ENCODE data around the gene MICU1. TPM values are rescaled to one million over a fixed set of nuclear protein-coding genes. Genes with fewer than 3 reads are reported as not detected.
"Not testable (repeated sequence)": the region's sequence is repeated elsewhere in the genome, so short reads cannot be mapped to it uniquely, and the experiment has no call there.

MICU1 gene
- polyA plus RNA-seq, 2 of the 4 experiments (the other 2 are of a cell fraction) = 54.5 to 58.6 TPM

DNA sequence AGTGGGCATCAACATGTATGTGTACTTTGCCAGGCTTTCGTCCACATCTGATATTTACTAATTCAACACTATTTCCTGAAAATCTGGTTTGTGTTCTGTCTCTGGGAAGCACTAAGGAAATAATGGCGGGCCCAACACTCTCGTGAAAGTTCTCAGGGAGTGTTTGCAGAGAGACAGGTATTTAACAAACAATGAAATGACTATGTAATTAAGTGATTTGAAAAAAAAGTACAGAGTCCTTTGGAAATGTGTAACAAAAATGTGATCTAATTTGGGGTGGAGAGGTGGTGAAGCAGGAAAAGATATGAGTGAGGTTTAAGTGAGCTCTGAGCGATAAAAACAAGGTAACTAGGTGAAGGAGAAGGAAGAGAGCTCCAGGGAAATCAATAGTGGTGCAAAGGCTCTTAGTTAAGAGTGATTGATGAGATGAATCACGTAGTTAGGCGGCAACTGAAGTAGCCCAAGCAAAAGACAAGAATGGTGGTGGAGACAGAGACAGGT, 175.9 kb downstream of the MICU1 start (continued):
- TF ChIP-seq, protein P1, sequence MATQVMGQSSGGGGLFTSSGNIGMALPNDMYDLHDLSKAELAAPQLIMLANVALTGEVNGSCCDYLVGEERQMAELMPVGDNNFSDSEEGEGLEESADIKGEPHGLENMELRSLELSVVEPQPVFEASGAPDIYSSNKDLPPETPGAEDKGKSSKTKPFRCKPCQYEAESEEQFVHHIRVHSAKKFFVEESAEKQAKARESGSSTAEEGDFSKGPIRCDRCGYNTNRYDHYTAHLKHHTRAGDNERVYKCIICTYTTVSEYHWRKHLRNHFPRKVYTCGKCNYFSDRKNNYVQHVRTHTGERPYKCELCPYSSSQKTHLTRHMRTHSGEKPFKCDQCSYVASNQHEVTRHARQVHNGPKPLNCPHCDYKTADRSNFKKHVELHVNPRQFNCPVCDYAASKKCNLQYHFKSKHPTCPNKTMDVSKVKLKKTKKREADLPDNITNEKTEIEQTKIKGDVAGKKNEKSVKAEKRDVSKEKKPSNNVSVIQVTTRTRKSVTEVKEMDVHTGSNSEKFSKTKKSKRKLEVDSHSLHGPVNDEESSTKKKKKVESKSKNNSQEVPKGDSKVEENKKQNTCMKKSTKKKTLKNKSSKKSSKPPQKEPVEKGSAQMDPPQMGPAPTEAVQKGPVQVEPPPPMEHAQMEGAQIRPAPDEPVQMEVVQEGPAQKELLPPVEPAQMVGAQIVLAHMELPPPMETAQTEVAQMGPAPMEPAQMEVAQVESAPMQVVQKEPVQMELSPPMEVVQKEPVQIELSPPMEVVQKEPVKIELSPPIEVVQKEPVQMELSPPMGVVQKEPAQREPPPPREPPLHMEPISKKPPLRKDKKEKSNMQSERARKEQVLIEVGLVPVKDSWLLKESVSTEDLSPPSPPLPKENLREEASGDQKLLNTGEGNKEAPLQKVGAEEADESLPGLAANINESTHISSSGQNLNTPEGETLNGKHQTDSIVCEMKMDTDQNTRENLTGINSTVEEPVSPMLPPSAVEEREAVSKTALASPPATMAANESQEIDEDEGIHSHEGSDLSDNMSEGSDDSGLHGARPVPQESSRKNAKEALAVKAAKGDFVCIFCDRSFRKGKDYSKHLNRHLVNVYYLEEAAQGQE (IDR thresholded peaks at IDR 0.05) = no peak
- TF ChIP-seq ZNF302 (CRISPR knock-in tag; IDR thresholded peaks at IDR 0.05) (no peak), HDAC2 (IDR thresholded peaks at IDR 0.05) (no peak), HOXA7 (CRISPR knock-in tag; IDR thresholded peaks at IDR 0.05) (no peak), POLR2AphosphoS2 (conservative IDR thresholded peaks at IDR 0.05; ENCODE audit: low read length) (no peak)

DNA sequence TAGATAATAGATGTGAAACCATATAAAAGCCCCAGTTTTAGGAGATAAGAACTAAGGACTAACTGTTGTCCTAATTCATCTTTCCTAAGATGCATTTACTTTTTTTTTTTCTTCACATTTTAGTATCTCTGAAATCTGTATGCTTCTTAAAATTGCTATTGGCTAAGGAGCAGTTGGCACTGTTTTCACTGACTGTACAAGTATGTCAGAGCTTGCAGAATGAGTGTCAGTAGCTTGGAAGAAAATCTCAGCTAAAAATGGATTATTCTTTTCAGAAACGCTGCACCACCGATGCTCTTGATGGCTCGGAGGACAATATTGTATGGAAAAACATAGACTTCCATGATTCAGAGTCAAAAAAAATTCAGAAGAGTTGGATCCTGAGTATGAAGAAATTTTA, 180.0 kb downstream of the MICU1 start:
- TF ChIP-seq ESRRA (IDR thresholded peaks at IDR 0.05; ENCODE audit: borderline replicate concordance, low read length) (no peak), RCOR1 (IDR thresholded peaks at IDR 0.05; ENCODE audit: low read depth, low read length) (no peak), ZSCAN20 (CRISPR knock-in tag; IDR thresholded peaks at IDR 0.05) (no peak), ZNF302 (CRISPR knock-in tag; IDR thresholded peaks at IDR 0.05) (no peak), EHMT2 (IDR thresholded peaks at IDR 0.05; ENCODE audit: low read depth) (no peak), CHD4 (IDR thresholded peaks at IDR 0.05; ENCODE audit: borderline replicate concordance) (no peak), HOXB5 (CRISPR knock-in tag; IDR thresholded peaks at IDR 0.05) (no peak), EHF (CRISPR knock-in tag; IDR thresholded peaks at IDR 0.05) (no peak), EP300 (IDR thresholded peaks at IDR 0.05) (no peak), HOXA7 (CRISPR knock-in tag; IDR thresholded peaks at IDR 0.05) (no peak), CBX2 (IDR thresholded peaks at IDR 0.05; ENCODE audit: borderline replicate concordance, low read depth) (no peak), CHD2 (IDR thresholded peaks at IDR 0.05; ENCODE audit: low read length, partially characterized antibody) (no peak)
- TF ChIP-seq, protein P2, sequence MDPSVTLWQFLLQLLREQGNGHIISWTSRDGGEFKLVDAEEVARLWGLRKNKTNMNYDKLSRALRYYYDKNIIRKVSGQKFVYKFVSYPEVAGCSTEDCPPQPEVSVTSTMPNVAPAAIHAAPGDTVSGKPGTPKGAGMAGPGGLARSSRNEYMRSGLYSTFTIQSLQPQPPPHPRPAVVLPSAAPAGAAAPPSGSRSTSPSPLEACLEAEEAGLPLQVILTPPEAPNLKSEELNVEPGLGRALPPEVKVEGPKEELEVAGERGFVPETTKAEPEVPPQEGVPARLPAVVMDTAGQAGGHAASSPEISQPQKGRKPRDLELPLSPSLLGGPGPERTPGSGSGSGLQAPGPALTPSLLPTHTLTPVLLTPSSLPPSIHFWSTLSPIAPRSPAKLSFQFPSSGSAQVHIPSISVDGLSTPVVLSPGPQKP (IDR thresholded peaks at IDR 0.05; ENCODE audit: low read depth, low read length) = no peak
- TF ChIP-seq, protein P3, sequence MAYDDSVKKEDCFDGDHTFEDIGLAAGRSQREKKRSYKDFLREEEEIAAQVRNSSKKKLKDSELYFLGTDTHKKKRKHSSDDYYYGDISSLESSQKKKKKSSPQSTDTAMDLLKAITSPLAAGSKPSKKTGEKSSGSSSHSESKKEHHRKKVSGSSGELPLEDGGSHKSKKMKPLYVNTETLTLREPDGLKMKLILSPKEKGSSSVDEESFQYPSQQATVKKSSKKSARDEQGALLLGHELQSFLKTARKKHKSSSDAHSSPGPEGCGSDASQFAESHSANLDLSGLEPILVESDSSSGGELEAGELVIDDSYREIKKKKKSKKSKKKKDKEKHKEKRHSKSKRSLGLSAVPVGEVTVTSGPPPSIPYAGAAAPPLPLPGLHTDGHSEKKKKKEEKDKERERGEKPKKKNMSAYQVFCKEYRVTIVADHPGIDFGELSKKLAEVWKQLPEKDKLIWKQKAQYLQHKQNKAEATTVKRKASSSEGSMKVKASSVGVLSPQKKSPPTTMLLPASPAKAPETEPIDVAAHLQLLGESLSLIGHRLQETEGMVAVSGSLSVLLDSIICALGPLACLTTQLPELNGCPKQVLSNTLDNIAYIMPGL (CRISPR knock-in tag; IDR thresholded peaks at IDR 0.05; ENCODE audit: borderline replicate concordance) = no peak
- ATAC-seq (no peak), DNase-seq (ENCODE audit: low read depth in 1 of 2, low spot score in 1 of 2) (no peak), FAIRE-seq (no peak)
- Histone ChIP-seq H3K9me3 (no peaks in the 10 kb centered on the region), H3K4me3 (no peak overlapping the region), H3K4me2 (no peak overlapping the region), H3K4me1 (no peaks in the 10 kb centered on the region), H3K27ac (no peak overlapping the region)
- CTCF ChIA-PET = no interaction called here
- POLR2A ChIA-PET = no interaction called here
- WGBS (ENCODE audit: missing lambda C conversion rate) = 88% methylated on average over 3 of the region's 3 CpGs

DNA sequence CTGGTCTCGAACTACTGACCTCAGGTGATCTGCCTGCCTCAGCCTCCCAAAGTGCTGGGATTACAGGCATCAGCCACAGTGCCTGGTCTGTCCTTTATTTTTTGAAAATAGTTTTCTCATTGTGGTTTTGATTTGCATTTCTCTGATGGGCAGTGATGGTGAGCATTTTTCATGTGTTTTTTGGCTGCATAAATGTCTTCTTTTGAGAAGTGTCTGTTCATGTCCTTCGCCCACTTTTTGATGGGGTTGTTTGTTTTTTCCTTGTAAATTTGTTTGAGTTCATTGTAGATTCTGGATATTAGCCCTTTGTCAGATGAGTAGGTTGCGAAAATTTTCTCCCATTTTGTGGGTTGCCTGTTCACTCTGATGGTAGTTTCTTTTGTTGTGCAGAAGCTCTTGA, 182.9 kb downstream of the MICU1 start:
- WGBS (ENCODE audit: missing lambda C conversion rate) = 79% methylated on average over 3 of the region's 3 CpGs
- H3K4me2 ChIP-seq; CTCF ChIA-PET; H3K9me3 ChIP-seq; POLR2A ChIA-PET; H3K27ac ChIP-seq; FAIRE-seq; H3K4me3 ChIP-seq; H3K4me1 ChIP-seq; ATAC-seq; DNase-seq (ENCODE audit: low read depth in 1 of 2, low spot score in 1 of 2): not testable (repeated sequence)

Data from A549 (cell line).